Stimulated activated CD4-positive, alpha-beta T cell treated with anti-CD3 and anti-CD28 coated beads, Interleukin-1b, Interleukin-23, amount 100 ng/mL, for 4 hours (primary cell): ENCODE data around the gene LRP5.
"Not testable (repeated sequence)": the region's sequence is repeated elsewhere in the genome, so short reads cannot be mapped to it uniquely, and the experiment has no call there.

Experiments
- DNase-seq, 2 donors: peaks; one replicate each; pipeline ENCODE4 v3.0.0-alpha.2; 2020; ENCODE audit warnings: low read depth in 2 of 2

The LRP5 gene

GRCh38 chr11:68416070-68416578 lies 103.7 kb downstream of the LRP5 start:
- DNase-seq, result no peak

GRCh38 chr11:68418648-68419047 lies 106.3 kb downstream of the LRP5 start:
- no peak for DNase-seq

GRCh38 chr11:68420171-68420570 lies 107.8 kb downstream of the LRP5 start:
- no peak for DNase-seq

GRCh38 chr11:68423481-68423880 lies 111.1 kb downstream of the LRP5 start:
- DNase-seq, result no peak

- no peak for DNase-seq
Measured at GRCh38 chr11:68424101-68424632, 111.8 kb downstream of the LRP5 start.

GRCh38 chr11:68424981-68425865 lies 112.8 kb downstream of the LRP5 start:
- no peak for DNase-seq

- no peak for DNase-seq
Measured at GRCh38 chr11:68425866-68426380, 113.5 kb downstream of the LRP5 start.

GRCh38 chr11:68429661-68430060 lies 117.3 kb downstream of the LRP5 start:
- no peak for DNase-seq

GRCh38 chr11:68430384-68430783 lies 118.0 kb downstream of the LRP5 start:
- DNase-seq, result no peak

- DNase-seq, result no peak
Measured at GRCh38 chr11:68430801-68431200, 118.4 kb downstream of the LRP5 start.

GRCh38 chr11:68431984-68432645 lies 119.7 kb downstream of the LRP5 start:
- no peak for DNase-seq

GRCh38 chr11:68432874-68433273 lies 120.5 kb downstream of the LRP5 start:
- no peak for DNase-seq

- DNase-seq, result no peak
Measured at GRCh38 chr11:68433541-68433940, 121.2 kb downstream of the LRP5 start.

- not testable (repeated sequence) for DNase-seq
Measured at GRCh38 chr11:68434159-68434558, 121.8 kb downstream of the LRP5 start.

- no peak for DNase-seq
Measured at GRCh38 chr11:68436162-68436888, 123.9 kb downstream of the LRP5 start.

- no peak for DNase-seq
Measured at GRCh38 chr11:68436985-68437926, 124.9 kb downstream of the LRP5 start.

- no peak for DNase-seq
Measured at GRCh38 chr11:68437927-68438657, 125.7 kb downstream of the LRP5 start.

GRCh38 chr11:68438658-68439259 lies 126.4 kb downstream of the LRP5 start:
- DNase-seq, result no peak

- no peak for DNase-seq
Measured at GRCh38 chr11:68439355-68440065, 127.1 kb downstream of the LRP5 start.
